Activated CD4-positive, alpha-beta T cell treated with anti-CD3 and anti-CD28 coated beads, Interleukin-2, amount 50 U/mL, for 48 hours (primary cell): ENCODE measurements around the gene NR2F2.
A peak's percentile ranks its signal among the peaks of the same experiment; 100 is the strongest.

ENCODE experiments used
- DNase-seq, 2 experiments: peaks; one replicate each; pipeline ENCODE4 v3.0.0-alpha.2; 2020

Gene NR2F2

GRCh38 chr15:96355568-96356187, 25.2 kb downstream of the NR2F2 start:
- no peak for DNase-seq

DNA sequence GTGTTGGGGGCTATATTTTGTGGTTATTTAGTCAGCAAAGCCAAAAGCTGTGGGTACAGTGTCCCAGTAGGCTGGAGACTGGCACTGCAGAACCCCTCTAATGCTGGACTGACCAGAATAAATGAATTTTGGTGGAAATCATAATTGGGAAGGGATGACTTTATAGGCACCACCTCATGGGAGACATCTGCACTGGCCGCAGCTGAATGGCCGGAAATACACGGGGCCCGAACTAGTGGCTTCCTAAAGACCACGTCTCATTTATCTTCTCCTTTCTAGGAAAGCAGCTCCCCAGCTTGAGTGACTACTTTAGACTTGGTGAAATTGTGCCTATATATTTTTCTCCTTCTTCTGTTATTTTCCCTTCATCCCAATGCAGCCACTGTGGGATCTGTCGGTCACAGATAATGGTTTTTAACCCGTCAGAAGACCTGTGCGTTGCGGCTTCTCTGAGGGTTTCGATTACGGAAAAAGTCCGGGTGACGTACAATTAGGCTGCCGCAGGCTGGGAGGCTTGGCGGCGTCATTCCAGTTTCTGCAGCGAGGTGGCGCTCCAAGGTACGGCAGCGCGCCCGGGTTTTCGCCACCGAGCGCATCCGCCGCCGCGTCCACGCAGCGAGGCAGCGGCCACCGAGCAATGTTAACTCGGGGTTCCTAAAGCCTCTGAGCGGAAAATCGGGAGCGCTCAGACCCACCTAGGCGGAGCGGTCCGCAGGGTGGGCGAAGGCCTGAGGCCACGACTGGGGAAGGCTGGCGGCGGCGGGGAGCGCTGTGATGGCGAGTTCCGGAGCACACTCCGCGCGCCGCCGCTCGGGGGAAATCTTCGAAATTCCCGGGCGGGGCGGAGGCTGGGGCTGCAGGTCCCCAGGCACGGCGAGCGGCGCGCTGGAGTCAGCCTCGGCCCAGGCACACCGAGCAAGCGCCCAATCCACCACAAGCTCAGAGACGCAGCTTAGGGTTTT, 26.3 kb downstream of the NR2F2 start:
- DNase-seq: peak; percentile 79 to 85

- no peak for DNase-seq
These were observed 27.7 kb downstream of the NR2F2 start for GRCh38 chr15:96358001-96358801.

DNA sequence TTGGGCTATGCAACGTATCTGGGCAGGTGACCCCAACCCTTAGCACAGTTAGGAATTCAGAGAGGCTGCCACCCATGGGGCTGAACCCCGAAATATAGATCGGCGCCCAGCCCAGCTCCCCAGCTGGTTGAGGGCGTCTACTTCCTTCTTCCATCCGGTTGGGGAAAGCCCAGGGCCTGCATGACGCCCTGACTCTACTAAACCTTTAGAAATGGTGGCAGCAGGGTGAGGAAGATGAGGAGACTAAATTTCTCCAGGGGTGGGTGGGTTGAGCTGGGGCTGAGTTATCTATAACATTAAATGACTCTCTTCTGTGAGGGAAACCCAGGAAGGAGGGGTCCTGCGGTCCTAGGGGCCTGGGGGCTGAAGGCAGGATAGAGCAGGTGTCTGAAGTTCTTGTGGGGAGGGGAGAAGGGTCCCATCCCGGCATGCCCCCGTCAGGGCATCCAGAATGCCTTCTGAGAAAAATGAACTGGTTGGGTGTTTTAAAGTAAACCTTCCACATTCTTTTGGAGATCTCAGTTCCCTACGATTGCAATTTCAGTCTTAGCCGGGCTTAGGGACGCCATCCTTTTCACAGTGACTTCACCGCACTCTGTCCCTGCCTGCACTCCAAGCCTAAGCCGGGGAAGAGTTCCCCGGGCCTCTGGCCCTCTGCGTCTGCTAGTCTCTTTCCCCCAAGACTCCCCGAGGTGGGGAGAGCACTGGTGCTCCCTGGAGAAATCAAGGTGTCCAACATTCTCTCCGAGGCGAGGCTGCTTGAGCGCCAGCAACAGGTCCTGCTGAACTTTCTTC, 28.5 kb downstream of the NR2F2 start:
- no peak for DNase-seq

DNA sequence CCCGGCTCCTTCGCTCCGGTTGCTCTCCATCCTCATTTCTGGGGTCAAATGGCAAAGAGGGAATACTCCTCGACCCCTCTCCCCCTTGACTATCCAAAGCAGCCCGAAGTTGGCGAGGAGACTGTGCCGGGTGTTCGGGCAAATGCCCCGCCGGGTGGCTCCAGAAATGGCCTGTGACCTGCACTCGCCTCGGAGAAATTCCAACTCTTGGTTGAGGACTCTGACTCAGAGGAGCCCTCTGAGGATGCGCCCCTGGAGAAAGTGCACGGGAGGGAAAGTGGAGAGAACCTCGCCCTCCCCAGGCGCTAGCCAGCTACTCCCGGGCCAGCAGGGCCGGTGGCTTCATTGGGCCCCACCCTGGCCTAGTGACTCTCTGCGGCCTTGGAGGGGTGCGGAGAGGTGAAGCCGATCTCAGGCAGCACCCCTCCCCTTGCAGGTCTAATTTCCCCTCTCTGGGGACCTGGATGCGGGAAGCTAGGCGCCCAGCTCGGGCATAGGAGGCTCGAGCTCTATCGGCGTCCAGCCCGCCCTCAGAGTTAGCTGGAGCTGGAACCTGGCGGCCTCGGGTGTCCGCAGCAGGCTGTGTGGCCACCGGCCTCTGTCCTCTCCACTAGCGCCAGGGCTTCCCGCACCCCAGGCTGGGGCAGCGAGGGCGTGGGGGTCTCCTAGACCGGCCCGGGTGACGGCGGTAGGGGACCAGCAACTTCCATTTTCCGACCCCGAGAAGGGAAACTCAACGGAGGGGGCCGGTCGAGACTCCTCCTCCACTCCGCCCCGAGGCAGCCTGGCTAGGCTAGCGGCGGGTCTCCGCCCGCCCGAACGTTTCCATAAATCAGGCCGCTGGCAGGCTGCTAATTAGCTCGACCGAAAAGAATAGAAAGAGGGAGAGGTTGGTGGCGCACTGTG, 29.4 kb downstream of the NR2F2 start:
- DNase-seq: no peak

DNA sequence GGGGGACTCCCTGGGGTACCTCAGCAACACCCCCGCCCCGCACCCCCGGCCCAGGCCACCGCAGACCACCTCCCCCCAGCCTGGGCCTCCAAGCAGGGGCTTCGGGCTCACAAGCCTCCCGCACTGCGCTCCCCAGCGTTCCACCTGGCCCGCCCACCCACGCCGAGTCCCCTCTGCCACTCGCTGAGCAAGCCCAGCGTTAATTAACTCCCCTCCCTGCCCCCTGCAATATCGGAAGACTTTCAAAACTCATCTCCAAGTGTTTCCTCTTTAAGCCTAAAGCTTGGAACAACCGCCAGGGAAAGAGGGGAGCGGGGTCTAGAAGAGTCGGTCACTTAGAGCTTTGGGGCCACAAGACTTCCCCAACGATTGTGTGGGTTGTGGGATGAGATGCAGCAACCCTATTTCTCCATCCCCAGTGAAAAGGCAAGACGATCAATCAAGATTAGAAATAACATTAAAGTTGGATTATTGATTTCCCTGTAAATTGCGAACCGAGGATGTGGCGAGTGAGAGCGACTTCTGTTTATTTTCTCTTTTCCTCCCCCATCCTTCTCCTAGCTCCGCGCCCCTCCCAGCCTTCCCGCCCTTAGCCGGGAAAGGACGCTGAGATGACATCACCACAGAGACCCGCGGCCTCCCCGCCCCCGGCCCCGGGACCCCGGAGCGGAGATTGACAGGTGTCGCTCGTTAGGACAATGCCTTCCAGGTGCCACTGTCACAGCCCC, 30.2 kb downstream of the NR2F2 start:
- DNase-seq: no peak

GRCh38 chr15:96361309-96362010, 31.0 kb downstream of the NR2F2 start:
- DNase-seq: no peak

- no peak for DNase-seq
These were observed 31.7 kb downstream of the NR2F2 start for GRCh38 chr15:96362011-96362754.

DNA sequence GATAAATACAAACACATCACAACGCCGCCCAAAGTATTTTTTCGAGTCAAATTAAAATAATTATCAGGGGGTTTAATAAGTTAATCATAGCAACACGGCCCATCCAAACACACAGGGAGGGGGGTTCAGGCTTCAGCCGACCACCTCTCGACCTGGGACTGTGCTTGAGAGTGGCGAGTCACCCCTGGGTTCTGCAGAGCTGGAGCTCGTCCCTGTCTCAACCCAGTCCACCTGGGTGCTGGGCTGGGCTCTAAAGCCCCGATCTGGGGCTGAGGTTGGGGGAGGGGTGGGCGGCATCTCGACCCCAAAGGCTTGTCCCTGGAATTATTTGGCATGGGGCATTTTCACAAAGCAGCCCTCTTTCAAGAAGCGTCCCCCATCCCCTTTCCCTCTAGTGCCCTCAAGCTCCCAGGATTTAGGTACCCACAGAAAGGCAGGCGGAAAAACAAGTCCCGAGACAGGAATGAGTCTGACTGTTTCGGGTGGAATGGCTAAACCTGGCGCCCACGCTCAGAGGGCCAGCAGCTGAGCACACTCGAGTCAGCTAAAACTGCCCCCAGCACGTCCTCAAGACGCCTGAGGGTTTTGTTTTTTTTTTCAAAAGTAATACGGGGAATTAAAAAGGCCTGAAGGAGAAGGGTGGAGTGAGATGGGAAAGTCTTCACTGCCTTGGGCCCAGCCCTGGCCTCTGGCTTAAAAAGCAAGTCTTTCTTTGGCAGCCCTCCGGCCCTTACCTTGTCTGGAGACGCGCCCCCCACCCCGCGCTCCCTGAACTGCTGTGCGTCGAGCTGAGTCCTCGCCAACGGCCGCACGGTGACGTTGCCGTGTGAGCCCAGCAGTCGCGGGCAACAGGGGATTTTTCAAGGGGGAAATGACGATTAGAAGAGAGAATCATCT, 32.5 kb downstream of the NR2F2 start:
- no peak for DNase-seq

- DNase-seq: no peak
These were observed 33.2 kb downstream of the NR2F2 start for GRCh38 chr15:96363707-96364106.

GRCh38 chr15:96365781-96366525, 35.5 kb downstream of the NR2F2 start:
- DNase-seq: no peak

GRCh38 chr15:96366526-96366877, 36.0 kb downstream of the NR2F2 start:
- DNase-seq: no peak

- no peak for DNase-seq
These were observed 37.1 kb downstream of the NR2F2 start for GRCh38 chr15:96367311-96368200.

GRCh38 chr15:96369351-96369750, 38.9 kb downstream of the NR2F2 start:
- DNase-seq: no peak

DNA sequence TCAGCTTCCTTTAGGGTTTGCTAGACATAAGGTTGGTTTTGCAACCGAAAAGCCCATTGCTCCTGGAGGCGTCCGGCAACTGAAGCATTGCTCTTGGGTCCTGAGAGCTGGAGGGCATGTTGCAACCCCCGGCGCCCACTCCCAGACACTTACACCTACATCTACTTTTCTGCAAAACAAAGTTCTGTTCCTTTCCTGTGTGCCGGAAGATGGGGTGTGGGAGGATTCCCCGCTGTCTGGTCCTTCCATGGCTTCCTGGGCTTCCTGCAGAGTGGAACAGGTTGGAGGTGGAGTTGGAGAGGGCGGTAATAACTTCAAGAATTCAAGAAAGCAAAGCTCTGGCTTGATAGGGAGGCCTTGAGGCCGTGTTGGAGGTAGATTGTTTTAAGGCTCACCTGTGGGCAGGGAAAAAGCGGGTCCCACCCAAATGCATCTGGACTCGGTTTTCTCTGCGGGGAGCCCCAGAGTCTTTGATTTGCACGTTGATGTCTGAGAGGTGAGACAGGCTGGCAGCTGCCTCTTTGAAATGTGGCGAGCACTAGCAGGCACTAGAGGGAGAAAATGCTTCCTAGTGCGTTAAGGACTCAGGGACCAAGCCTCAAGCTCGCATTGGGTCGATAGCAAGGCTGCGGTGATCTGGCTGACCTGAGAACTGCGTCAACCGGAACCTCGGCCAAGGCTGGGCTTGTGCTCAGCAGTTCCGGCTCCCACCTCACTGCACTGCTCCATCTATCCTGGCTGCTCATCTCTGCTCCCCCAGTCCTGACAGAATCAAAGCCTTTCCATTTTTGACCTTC, 39.5 kb downstream of the NR2F2 start:
- no peak for DNase-seq

DNA sequence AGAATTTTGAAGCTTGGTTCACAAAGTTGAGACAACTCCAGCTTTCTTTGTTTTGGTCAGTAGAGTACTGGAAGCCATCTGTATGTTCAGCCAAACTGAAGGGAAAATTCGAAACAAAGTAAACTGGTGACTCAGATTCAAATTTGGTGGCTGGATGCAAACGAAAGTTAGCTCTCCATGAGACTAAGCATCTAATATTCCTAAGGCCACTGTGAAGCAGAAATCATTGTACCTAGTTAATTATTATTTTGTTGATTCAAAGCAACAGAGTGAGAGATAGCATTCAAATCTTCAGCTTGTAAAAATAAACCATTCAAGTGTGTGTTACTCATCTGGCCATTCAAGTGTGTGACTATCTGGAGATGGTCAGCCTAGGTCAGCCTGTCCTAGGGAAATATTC, 42.1 kb downstream of the NR2F2 start:
- DNase-seq: no peak
